Chondrocyte (in vitro differentiated cells): ENCODE measurements around the gene EIF2B1. TPM values are rescaled to one million over a fixed set of nuclear protein-coding genes. Genes with fewer than 3 reads are reported as not detected.
"Not testable (repeated sequence)": the region's sequence is repeated elsewhere in the genome, so short reads cannot be mapped to it uniquely, and the experiment has no call there.

Experiments used
- DNase-seq: peaks from one replicate; pipeline ENCODE4 v3.0.0; 2021; ENCODE audit warnings: mixed read lengths, low spot score
- H3K27ac Mint-ChIP-seq: one replicate; pipeline ENCODE4 v1.8.0; 2021; ENCODE audit warnings: mild to moderate bottlenecking, moderate library complexity, mixed read lengths; ENCODE audit not compliant: unreplicated experiment
- H3K27me3 Mint-ChIP-seq: 2 replicates; pipeline ENCODE4 v1.8.0; 2021; ENCODE audit warnings: low read depth, mixed read lengths
- H3K36me3 Mint-ChIP-seq: 2 replicates; pipeline ENCODE4 v1.8.0; 2021; ENCODE audit warnings: low read depth, mixed read lengths
- H3K4me1 Mint-ChIP-seq: 2 replicates; pipeline ENCODE4 v1.8.0; 2021; ENCODE audit warnings: low read depth, mild to moderate bottlenecking, mixed read lengths
- H3K4me3 Mint-ChIP-seq: one replicate; pipeline ENCODE4 v1.8.0; 2021; ENCODE audit warnings: mild to moderate bottlenecking, moderate library complexity, mixed read lengths; ENCODE audit not compliant: unreplicated experiment
- H3K9me3 Mint-ChIP-seq: 2 replicates; pipeline ENCODE4 v1.8.0; 2021; ENCODE audit warnings: low read depth, mixed read lengths
- total RNA-seq: library from RNA; stranded (reverse); gene quantifications from 3 replicates; pipeline ENCODE4 v1.2.1, GENCODE V29; 2021
- TF ChIP-seq, protein P1 (sequence below): fragments of 200-600 bp; sonication (generic); IDR thresholded peaks from 2 replicates; pipeline ENCODE4 v1.5.0; 2021; ENCODE audit warnings: antibody characterized with exemption, mild to moderate bottlenecking, moderate library complexity

EIF2B1 gene
- total RNA-seq, 1 donor from 2014 or later = 39.5 TPM

DNA sequence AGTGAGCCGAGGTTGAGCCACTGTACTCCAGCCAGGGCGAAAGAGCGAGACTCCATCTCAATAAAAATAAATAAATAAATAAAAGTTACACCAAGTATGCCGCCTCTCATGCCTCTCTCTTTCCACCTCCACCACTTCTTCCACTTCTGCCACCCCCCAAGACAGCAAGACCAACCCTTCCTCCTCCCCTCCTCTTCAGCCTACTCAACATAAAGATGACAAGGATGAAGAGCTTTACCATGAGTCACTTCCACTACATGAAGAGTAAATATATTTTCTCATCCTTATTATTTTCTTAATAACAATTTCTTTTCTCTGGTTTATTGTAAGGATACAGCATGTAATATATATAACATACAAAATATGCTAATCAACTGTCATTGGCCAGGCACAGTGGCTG is 52.7 kb downstream of the EIF2B1 start:
- DNase-seq = no peak
- H3K9me3 Mint-ChIP-seq = no peaks in the 10 kb centered on the region

DNA sequence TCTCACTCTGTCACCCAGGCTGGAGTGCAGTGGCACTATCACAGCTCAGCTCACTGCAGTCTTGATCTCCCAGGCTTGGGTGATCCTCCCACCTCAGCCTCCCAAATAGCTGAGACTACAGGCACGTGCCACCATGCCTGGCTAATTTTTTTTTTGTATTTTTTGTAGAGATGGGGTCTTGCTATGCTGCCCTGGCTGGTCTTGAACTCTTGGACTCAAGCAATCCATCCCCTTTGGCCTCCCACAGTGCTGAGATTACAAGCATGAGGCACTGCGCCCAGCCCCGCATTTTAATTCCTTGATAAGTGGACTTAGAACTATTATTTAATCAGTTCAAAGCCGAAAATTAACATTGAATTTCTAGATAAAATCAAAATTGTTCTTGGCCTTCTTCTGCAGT is 54.7 kb downstream of the EIF2B1 start:
- H3K9me3 Mint-ChIP-seq, H3K27ac Mint-ChIP-seq, H3K36me3 Mint-ChIP-seq, DNase-seq, H3K27me3 Mint-ChIP-seq, H3K4me3 Mint-ChIP-seq: not testable (repeated sequence)
- H3K4me1 Mint-ChIP-seq = peaks cover 15% of the 10 kb centered on the region

More for the DNA sequence above, 52.7 kb downstream of the EIF2B1 start:
- no peak overlapping the region for H3K27ac Mint-ChIP-seq
- no peaks in the 10 kb centered on the region for H3K27me3 Mint-ChIP-seq
- H3K4me3 Mint-ChIP-seq = no peak overlapping the region
- H3K4me1 Mint-ChIP-seq = peaks cover 24% of the 10 kb centered on the region
- TF ChIP-seq, protein P1, sequence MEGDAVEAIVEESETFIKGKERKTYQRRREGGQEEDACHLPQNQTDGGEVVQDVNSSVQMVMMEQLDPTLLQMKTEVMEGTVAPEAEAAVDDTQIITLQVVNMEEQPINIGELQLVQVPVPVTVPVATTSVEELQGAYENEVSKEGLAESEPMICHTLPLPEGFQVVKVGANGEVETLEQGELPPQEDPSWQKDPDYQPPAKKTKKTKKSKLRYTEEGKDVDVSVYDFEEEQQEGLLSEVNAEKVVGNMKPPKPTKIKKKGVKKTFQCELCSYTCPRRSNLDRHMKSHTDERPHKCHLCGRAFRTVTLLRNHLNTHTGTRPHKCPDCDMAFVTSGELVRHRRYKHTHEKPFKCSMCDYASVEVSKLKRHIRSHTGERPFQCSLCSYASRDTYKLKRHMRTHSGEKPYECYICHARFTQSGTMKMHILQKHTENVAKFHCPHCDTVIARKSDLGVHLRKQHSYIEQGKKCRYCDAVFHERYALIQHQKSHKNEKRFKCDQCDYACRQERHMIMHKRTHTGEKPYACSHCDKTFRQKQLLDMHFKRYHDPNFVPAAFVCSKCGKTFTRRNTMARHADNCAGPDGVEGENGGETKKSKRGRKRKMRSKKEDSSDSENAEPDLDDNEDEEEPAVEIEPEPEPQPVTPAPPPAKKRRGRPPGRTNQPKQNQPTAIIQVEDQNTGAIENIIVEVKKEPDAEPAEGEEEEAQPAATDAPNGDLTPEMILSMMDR = no peak
- H3K36me3 Mint-ChIP-seq = peaks cover 3% of the 10 kb centered on the region

DNA sequence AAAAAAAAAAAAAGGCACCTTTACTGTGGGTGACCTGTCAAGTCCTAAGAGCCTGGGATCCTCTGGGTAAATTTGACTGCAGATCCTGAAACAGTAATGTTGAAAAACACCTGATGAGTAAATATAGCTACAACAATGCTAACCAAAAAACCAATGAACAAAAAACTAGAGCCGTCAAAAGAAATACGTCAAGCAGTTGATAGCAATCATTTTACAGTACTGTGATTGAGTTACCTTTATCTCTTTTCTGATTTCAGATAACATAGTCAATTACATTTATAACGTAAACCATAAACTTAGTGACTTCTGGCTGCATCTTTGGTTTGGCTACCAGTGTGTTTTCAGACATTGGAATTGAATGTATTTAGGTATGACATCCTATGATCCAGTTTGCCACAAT is 55.2 kb downstream of the EIF2B1 start:
- no peaks in the 10 kb centered on the region for H3K9me3 Mint-ChIP-seq
- peaks cover 15% of the 10 kb centered on the region for H3K4me1 Mint-ChIP-seq
- no peak for DNase-seq
- TF ChIP-seq, protein P1 = no peak
- H3K36me3 Mint-ChIP-seq = peaks cover 5% of the 10 kb centered on the region
- H3K27ac Mint-ChIP-seq = no peak overlapping the region
- no peak overlapping the region for H3K4me3 Mint-ChIP-seq
- H3K27me3 Mint-ChIP-seq = no peaks in the 10 kb centered on the region

DNA sequence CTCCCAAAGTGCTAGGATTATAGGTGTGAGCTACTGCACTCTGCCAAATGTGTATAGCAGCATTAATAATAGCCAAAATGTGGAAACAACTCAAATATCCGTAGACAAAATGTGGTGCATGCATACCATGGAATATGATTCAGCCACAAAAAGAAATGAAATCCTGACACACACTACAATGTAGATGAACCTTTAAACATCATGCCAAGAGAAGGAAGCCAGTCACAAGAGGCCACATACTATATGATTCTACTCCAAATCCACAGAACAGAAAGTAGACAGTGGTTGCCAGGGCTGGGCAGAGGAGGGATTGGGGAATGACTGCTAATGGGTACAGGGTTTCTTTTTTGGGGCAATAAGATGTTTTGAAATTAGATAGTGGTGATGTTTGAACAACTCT is 56.9 kb downstream of the EIF2B1 start:
- TF ChIP-seq, protein P1 = no peak
- peaks cover 4% of the 10 kb centered on the region for H3K4me1 Mint-ChIP-seq
- H3K27me3 Mint-ChIP-seq = no peaks in the 10 kb centered on the region
- no peak overlapping the region for H3K27ac Mint-ChIP-seq
- peaks cover 5% of the 10 kb centered on the region for H3K36me3 Mint-ChIP-seq
- H3K4me3 Mint-ChIP-seq = no peak overlapping the region
- DNase-seq = no peak
- no peaks in the 10 kb centered on the region for H3K9me3 Mint-ChIP-seq

DNA sequence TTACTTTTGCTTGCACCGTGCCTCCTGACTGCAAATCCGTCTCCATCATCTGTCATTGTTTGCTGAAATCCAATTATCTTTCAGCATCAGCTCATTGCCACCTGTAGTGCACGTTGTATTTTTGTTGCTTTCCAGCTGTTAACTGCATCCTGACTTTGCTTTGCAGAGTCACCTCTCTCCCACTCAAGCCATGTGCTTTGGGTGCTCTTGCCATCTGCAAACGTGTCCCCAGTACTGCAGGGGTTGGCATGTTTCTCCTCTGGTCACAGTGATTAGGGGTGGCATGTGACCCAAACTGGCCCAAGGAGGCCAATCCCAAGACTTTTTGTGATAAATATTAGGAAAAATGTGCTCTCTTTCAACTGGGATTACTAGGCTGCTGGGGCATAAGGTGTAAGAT is 59.6 kb downstream of the EIF2B1 start:
- TF ChIP-seq, protein P1 = no peak
- Mint-ChIP-seq H3K4me3 (no peak overlapping the region), H3K27me3 (no peaks in the 10 kb centered on the region), H3K4me1 (peaks cover 12% of the 10 kb centered on the region), H3K9me3 (no peaks in the 10 kb centered on the region), H3K27ac (no peak overlapping the region), H3K36me3 (peaks cover 5% of the 10 kb centered on the region)
- DNase-seq = no peak

DNA sequence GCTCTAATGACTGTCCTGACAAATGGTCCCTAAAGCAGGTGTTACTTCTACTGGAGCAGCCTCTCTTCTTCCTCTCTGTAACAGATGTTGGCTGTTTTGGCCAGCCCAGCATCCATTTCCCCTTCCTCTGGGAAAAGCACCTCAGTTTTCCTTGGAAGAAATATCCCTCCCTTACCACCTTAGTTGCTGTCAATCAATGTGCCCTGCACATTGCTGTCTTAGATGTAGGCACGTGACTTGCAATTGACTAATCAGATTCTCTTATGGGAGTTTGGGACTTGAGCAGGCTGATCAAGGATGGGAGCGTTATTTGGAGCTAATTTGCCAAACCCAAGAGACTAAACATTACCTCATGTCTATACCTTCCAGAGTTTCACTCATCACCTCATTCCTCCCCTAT is 61.1 kb downstream of the EIF2B1 start:
- no peak for DNase-seq
- TF ChIP-seq, protein P1 = no peak

More for the DNA sequence above, 61.1 kb downstream of the EIF2B1 start:
- Mint-ChIP-seq H3K27me3 (no peaks in the 10 kb centered on the region), H3K4me1 (peaks cover 12% of the 10 kb centered on the region), H3K27ac (no peak overlapping the region), H3K4me3 (no peak overlapping the region), H3K36me3 (peaks cover 5% of the 10 kb centered on the region), H3K9me3 (no peaks in the 10 kb centered on the region)
